Activated naive CD8-positive, alpha-beta T cell (primary cell): Measurements from ENCODE around the gene OGA.

Experiments
- H3K27ac Mint-ChIP-seq: one replicate; pipeline ENCODE4 v1.8.0; 2021; ENCODE audit warnings: mixed read lengths
- H3K27me3 Mint-ChIP-seq: one replicate; pipeline ENCODE4 v1.8.0; 2021; ENCODE audit warnings: mixed read lengths
- H3K36me3 Mint-ChIP-seq: one replicate; pipeline ENCODE4 v1.8.0; 2021; ENCODE audit warnings: mixed read lengths
- H3K4me1 Mint-ChIP-seq: one replicate; pipeline ENCODE4 v1.8.0; 2021; ENCODE audit warnings: low read depth, mixed read lengths
- H3K4me3 Mint-ChIP-seq: one replicate; pipeline ENCODE4 v1.8.0; 2021; ENCODE audit warnings: mild to moderate bottlenecking, mixed read lengths
- H3K9me3 Mint-ChIP-seq: one replicate; pipeline ENCODE4 v1.8.0; 2021; ENCODE audit warnings: low read depth, mixed read lengths

Gene OGA

DNA sequence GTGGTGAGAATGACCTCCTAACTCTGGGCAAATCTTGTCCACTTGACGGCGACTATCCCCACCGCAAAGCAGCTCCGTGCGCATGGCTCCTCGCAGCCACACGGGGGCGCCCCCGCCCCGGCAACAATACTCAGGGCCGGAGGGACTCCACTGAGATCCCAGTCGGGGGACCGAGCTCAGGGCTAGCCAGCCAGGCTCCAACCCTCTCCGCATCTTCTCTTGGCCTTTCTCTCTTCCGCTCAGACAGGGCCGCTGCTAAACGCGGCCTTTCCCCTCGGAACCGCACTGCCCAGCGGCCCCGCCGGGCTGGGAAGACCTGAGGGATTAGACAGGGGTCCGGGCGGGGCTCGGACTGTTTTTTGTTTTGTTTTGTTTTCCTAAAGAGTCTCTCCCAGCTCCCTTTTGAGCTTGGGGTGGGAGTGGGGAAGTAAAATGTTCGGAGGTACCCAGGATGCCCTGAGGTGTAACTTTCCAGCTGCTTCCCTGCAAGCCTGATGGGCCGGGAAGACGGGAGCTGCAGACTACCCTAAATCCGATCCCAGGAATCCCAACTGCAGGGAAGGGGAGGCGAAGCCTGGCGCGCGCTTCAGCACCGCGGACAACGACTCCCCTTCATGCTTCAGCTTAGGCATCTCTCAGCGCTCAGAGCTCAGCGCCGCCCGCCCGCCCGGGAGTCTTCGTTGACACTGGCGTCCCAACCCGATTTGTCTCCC, 22.7 kb upstream of the OGA start:
- Mint-ChIP-seq H3K27ac (no peak overlapping the region), H3K36me3 (peaks cover 6% of the 10 kb centered on the region), H3K4me1 (peaks cover 49% of the 10 kb centered on the region), H3K27me3 (peaks cover 5% of the 10 kb centered on the region), H3K4me3 (peak overlapping the region; percentile 91), H3K9me3 (no peaks in the 10 kb centered on the region)

GRCh38 chr10:101840102-101840684, 21.9 kb upstream of the OGA start:
- Mint-ChIP-seq H3K36me3 (peaks cover 3% of the 10 kb centered on the region), H3K9me3 (no peaks in the 10 kb centered on the region), H3K4me1 (peaks cover 53% of the 10 kb centered on the region), H3K4me3 (peak overlapping the region; percentile 91), H3K27me3 (peaks cover 5% of the 10 kb centered on the region), H3K27ac (no peak overlapping the region)

GRCh38 chr10:101839416-101840063, 21.3 kb upstream of the OGA start:
- peaks cover 5% of the 10 kb centered on the region for H3K27me3 Mint-ChIP-seq
- H3K9me3 Mint-ChIP-seq = no peaks in the 10 kb centered on the region
- peaks cover 56% of the 10 kb centered on the region for H3K4me1 Mint-ChIP-seq
- H3K4me3 Mint-ChIP-seq = peak overlapping the region; percentile 80
- H3K27ac Mint-ChIP-seq = no peak overlapping the region
- no peaks in the 10 kb centered on the region for H3K36me3 Mint-ChIP-seq

- Mint-ChIP-seq H3K27ac (no peak overlapping the region), H3K4me1 (peaks cover 56% of the 10 kb centered on the region)
These were observed 20.8 kb upstream of the OGA start for GRCh38 chr10:101839002-101839401.

DNA sequence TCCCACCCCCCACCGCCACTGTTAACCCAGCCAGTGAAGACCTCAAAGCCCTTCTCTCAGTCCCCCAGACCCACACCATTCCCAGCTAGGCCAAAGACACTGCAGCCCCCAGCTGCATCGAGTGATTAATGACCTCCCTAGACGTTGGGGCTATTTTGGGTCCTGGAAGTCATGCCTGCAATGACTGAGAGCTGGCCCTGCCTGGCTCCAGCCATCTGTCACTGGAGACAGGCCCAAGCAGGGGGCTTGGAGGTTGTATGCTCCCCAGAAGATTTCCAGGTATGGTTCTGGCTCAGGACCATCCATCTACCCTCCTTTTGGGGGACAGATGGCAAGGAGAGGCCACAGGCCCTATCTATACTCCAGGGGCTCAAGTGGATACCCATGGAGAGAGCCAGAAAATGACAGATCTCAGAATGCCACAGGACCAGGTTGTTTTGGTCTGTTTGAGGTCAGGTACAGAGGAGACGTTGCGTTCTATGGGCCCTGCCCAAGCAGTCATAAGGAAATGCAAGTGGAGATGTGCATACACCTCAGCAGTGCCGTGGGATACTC, 20.2 kb upstream of the OGA start:
- Mint-ChIP-seq H3K27me3 (peaks cover 5% of the 10 kb centered on the region), H3K4me1 (peaks cover 60% of the 10 kb centered on the region), H3K27ac (no peak overlapping the region), H3K9me3 (no peaks in the 10 kb centered on the region), H3K4me3 (peak overlapping the region; percentile 80), H3K36me3 (no peaks in the 10 kb centered on the region)

More at GRCh38 chr10:101839002-101839401, 20.8 kb upstream of the OGA start:
- Mint-ChIP-seq H3K36me3 (no peaks in the 10 kb centered on the region), H3K9me3 (no peaks in the 10 kb centered on the region), H3K27me3 (peaks cover 5% of the 10 kb centered on the region), H3K4me3 (peak overlapping the region; percentile 80)

DNA sequence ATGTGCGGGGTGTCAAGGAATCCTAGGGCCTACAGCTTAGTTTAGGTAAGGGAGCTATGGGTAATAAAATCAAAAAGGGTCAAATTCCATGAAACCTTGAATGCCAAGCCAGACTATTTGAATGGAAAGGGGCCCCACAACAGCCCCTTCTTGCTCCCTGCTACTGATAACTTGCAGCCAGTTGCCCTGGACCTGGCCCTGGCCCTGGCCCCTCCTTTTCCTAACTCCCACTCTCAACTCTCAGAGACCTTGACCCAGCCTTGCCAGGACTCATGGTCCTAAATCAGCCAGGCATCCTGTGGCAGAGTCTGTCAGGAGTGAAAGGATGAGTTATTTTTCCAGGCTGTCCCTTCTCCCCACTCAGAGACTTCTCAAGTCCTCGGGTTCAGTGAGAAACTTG, 19.5 kb upstream of the OGA start:
- H3K27ac Mint-ChIP-seq = no peak overlapping the region
- peaks cover 62% of the 10 kb centered on the region for H3K4me1 Mint-ChIP-seq
- no peak overlapping the region for H3K4me3 Mint-ChIP-seq
- no peaks in the 10 kb centered on the region for H3K9me3 Mint-ChIP-seq
- peaks cover 4% of the 10 kb centered on the region for H3K27me3 Mint-ChIP-seq
- H3K36me3 Mint-ChIP-seq = no peaks in the 10 kb centered on the region

DNA sequence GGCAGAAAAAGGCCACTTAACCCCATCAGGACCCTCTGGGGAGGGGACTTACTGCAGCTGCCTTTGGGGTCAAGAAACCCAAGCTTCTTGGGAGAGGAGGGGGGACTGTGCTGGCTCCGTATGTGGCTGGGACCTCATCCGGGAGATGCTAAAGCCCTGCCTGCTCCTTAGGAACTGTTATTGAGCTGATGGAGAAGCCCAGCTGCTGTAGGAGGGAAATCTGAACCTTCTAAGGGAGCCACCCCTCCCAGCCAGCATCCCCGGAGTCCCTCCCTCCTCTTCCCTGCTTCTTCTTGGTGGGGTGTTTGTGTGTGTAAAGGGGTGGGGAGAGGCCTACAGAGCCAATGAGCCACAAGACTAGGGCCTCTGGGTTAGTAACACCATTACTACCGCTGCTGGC, 17.1 kb upstream of the OGA start:
- Mint-ChIP-seq H3K4me3 (no peak overlapping the region), H3K36me3 (no peaks in the 10 kb centered on the region), H3K9me3 (no peaks in the 10 kb centered on the region)

DNA sequence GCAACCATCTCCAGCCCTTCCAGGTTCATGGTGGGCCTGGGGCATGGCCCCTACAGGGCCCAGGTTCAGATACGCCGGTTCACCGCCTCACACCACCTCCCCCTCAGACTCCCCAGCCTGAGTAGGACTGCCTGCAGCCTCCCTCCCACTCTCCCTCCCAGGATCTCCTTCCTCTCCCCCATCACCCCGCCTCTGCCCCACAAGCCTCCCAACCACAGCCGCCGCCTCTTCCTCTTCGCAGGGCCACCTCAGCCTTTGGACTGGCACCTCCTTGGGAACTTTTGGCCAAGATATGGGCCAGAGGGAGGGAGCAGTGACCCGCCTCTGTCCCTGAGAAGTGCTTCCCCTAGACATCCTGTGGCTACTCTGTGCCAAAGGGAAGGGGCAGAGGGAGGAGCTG, 16.1 kb upstream of the OGA start:
- no peaks in the 10 kb centered on the region for H3K27me3 Mint-ChIP-seq
- H3K4me1 Mint-ChIP-seq = peaks cover 59% of the 10 kb centered on the region
- H3K9me3 Mint-ChIP-seq = no peaks in the 10 kb centered on the region
- H3K27ac Mint-ChIP-seq = no peak overlapping the region
- H3K4me3 Mint-ChIP-seq = no peak overlapping the region
- no peaks in the 10 kb centered on the region for H3K36me3 Mint-ChIP-seq

More for the DNA sequence above, 17.1 kb upstream of the OGA start:
- Mint-ChIP-seq H3K27me3 (no peaks in the 10 kb centered on the region), H3K27ac (peak overlapping the region; percentile 64), H3K4me1 (peaks cover 57% of the 10 kb centered on the region)

GRCh38 chr10:101833466-101833865, 15.2 kb upstream of the OGA start:
- H3K4me3 Mint-ChIP-seq = no peak overlapping the region
- H3K27me3 Mint-ChIP-seq = no peaks in the 10 kb centered on the region
- H3K27ac Mint-ChIP-seq = peak overlapping the region; percentile 24
- H3K4me1 Mint-ChIP-seq = peaks cover 55% of the 10 kb centered on the region
- H3K9me3 Mint-ChIP-seq = no peaks in the 10 kb centered on the region
- no peaks in the 10 kb centered on the region for H3K36me3 Mint-ChIP-seq

DNA sequence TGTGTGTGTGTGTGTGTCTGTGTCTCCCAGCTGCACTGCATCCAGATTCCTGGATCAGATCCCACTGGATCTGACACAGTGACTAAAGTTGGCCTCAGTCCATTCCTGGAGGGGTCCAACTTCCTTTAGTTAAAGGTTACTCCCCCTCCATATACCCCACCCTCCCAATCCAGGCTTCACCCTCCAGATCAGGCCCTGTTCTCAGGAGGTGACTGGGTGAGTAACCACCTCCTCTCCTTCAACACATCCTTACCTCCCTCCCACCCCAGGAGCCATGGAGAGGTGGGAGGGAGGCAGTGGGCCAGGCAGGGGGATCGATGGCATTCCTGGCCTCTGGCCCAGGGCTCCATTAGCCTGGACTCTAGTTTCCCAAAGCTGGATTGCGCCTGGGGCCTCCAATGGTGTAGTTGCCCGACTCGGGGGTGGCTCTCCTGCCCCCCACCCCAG, 14.1 kb upstream of the OGA start:
- peaks cover 55% of the 10 kb centered on the region for H3K4me1 Mint-ChIP-seq
- H3K9me3 Mint-ChIP-seq = no peaks in the 10 kb centered on the region
- peak overlapping the region; percentile 72 for H3K27ac Mint-ChIP-seq
- H3K36me3 Mint-ChIP-seq = no peaks in the 10 kb centered on the region
- H3K4me3 Mint-ChIP-seq = no peak overlapping the region
- no peaks in the 10 kb centered on the region for H3K27me3 Mint-ChIP-seq

GRCh38 chr10:101831169-101831811, 13.0 kb upstream of the OGA start:
- Mint-ChIP-seq H3K36me3 (no peaks in the 10 kb centered on the region), H3K4me3 (peak overlapping the region; percentile 84), H3K27ac (peak overlapping the region; percentile 97), H3K4me1 (peaks cover 55% of the 10 kb centered on the region), H3K27me3 (no peaks in the 10 kb centered on the region), H3K9me3 (no peaks in the 10 kb centered on the region)

DNA sequence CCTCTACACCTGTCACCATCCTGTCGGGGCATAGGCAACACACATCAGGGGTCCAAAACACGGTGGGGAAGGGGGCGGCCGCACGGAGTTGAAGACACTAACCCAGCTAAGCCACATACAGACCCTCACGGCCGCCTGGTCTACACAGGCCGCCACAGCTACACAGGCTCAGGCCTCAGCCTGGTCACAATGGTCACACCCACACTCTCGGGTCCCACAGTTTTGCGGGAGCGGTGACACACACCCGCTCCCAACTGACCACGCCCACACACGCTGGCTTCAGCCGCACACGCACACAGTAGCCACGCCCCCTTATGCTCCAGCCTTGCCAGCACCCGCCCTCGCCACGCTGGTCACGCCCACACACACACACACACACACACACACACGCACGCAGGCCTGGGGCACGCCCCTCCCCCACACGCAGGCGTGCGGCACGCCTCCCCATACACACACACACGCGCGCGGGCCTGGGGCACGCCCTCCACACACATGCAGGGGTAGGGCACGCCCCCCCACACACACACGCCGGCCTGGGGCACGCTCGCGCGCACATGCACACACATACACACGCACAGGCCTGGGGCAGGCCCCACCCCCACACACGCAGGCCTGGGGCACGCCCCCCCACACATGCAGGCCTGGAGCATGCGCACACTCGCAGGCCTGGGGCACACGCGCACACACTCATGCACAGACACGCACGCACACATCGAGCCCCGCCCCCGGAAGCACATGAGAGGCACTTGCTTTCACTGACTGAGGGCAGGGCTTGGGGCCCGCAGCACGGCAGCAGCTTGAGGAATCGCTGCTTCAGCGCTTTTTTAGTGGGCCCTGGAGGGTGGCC, 12.3 kb upstream of the OGA start:
- Mint-ChIP-seq H3K36me3 (no peaks in the 10 kb centered on the region), H3K27ac (peak overlapping the region; percentile 97), H3K27me3 (no peaks in the 10 kb centered on the region), H3K4me3 (peak overlapping the region; percentile 84), H3K9me3 (no peaks in the 10 kb centered on the region), H3K4me1 (peaks cover 50% of the 10 kb centered on the region)

DNA sequence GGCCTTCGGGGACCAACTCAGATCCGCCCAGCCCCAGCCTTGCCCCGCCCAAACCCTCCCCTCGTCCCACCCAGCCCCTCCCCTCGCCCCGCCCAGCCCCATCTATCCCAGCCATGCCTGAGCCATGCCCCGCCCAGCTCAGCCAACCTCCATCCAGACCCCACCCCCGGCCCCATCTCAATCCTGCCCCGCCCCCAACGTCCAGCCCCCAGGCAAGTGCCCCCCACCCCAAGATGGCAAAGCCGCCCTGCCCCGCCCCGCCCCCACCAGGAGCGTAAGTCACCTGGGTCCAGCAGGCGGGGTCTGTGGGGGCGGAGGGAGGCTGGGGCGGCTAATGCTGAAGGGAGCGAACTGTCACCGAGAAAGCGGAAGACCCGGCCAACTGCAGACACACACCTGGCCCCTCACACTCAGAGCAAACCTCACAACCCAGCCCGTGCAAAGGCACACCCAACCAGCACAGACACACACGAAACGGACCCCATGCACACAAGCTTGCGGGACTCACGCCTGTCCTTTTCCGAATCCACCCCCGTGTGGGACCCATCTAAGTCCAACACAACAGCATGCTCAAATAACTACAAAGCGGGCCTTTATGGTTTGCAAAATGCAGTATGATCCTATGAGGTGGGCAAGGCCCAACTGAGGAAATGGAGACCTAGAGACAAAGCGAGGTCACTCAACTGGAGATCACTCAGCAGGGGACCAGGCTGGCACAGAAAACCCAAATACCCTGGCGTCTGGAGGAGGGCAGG, 11.5 kb upstream of the OGA start:
- H3K27ac Mint-ChIP-seq = peak overlapping the region; percentile 97
- H3K9me3 Mint-ChIP-seq = no peaks in the 10 kb centered on the region
- peaks cover 45% of the 10 kb centered on the region for H3K4me1 Mint-ChIP-seq
- peak overlapping the region; percentile 84 for H3K4me3 Mint-ChIP-seq
- no peaks in the 10 kb centered on the region for H3K36me3 Mint-ChIP-seq
- H3K27me3 Mint-ChIP-seq = no peaks in the 10 kb centered on the region
